Right lobe of liver (tissue), 4 donors: ENCODE data around the gene SACM1L.

Experiments
- POLR2A ChIP-seq: fragments of 450-650 bp; IDR thresholded peaks from one replicate; pipeline ENCODE4 v1.6.1; 2017; ENCODE audit warnings: antibody characterized with exemption, mild to moderate bottlenecking
- TF ChIP-seq, protein P1 (sequence below), 4 donors: fragments of 200-600 bp in 3 of 4; fragments of 450-650 bp in 1 of 4; IDR thresholded peaks; one replicate each; pipeline versions ENCODE4 v1.5.1 to v1.8.0; 2016 to 2022; ENCODE audit warnings: antibody characterized with exemption in 4 of 4, mild to moderate bottlenecking in 2 of 4
- donor health status: DM: no; HTN: no; CAD: no.
- donor health status: DM: no; HTN: no; CAD: no.
- donor health status: DM: no; HTN: yes; CAD: no.

DNA sequence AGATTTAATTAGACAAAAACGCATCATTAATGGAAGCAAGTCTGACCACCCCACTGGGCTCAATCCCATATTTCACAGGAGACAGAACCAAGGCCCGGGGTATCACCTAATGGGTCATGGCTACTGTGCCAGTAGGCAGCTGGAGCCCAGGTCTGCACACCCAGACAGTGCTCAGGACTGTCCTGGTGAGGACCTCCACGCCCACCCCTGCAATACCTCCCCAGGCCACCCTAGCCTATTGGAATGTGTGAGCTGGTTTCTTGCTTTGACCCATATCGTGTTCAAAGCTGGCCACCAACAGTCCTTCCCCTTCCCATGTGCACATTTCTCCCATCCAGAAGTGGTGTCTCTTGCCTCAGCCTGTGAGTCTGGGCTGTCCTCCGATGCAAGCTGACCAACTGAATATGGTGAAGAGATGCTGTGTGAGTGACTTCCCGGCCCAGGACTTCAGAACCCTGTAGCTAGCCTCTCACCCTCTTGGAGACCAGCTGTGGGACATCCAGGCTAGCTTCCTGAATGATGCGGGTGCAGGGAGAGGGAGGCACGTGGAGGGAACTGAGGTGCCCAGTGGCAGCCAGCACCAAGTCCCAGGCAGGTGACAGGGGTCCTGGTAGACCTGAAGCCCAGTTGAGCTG is 88.0 kb downstream of the SACM1L start:
- TF ChIP-seq, protein P1, sequence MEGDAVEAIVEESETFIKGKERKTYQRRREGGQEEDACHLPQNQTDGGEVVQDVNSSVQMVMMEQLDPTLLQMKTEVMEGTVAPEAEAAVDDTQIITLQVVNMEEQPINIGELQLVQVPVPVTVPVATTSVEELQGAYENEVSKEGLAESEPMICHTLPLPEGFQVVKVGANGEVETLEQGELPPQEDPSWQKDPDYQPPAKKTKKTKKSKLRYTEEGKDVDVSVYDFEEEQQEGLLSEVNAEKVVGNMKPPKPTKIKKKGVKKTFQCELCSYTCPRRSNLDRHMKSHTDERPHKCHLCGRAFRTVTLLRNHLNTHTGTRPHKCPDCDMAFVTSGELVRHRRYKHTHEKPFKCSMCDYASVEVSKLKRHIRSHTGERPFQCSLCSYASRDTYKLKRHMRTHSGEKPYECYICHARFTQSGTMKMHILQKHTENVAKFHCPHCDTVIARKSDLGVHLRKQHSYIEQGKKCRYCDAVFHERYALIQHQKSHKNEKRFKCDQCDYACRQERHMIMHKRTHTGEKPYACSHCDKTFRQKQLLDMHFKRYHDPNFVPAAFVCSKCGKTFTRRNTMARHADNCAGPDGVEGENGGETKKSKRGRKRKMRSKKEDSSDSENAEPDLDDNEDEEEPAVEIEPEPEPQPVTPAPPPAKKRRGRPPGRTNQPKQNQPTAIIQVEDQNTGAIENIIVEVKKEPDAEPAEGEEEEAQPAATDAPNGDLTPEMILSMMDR (IDR thresholded peaks at IDR 0.05) = no peak
- no peak for TF ChIP-seq POLR2A
